ENCODE measurements around the gene CREB5. TPM values are rescaled to one million over a fixed set of nuclear protein-coding genes. Genes with fewer than 3 reads are reported as not detected.

Gene CREB5
- polyA plus RNA-seq, 1 donor from 2014 or later = 3.7 TPM

DNA sequence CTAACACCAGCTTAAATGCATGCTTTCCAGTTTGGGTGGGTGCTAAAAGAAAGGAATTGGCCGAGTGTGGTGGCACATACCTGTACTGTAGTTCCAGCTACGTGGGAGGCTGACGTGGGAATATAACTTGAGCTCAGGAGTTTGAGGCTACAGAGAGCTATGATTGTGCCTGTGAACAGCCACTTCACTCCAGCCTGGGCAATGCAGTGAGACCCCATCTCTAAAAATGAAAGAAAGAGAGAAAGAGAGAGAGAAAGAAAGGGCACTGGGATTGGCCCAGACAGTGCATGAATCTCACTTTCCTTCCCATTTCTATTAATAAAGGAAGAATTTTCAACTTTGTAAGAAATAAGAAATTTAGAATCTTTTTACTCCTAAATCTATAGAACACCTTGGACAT is 265.4 kb downstream of the CREB5 start:
- no peaks in the 10 kb centered on the region for H3K79me2 ChIP-seq (replicated peaks; ENCODE audit: insufficient read depth, low read length)
- no peak overlapping the region for H3K4me3 ChIP-seq (ENCODE audit: low read length)
- no peaks in the 10 kb centered on the region for H3K36me3 ChIP-seq (ENCODE audit: insufficient read depth, low read length)
- H3K27ac ChIP-seq (ENCODE audit: low read length) = no peak overlapping the region
- no peaks in the 10 kb centered on the region for H3K9me2 ChIP-seq (ENCODE audit: insufficient read depth, low read length)
- no peaks in the 10 kb centered on the region for H3F3A ChIP-seq (ENCODE audit: insufficient read depth, low read length, poor library complexity, severe bottlenecking)
- TF ChIP-seq, protein P1, sequence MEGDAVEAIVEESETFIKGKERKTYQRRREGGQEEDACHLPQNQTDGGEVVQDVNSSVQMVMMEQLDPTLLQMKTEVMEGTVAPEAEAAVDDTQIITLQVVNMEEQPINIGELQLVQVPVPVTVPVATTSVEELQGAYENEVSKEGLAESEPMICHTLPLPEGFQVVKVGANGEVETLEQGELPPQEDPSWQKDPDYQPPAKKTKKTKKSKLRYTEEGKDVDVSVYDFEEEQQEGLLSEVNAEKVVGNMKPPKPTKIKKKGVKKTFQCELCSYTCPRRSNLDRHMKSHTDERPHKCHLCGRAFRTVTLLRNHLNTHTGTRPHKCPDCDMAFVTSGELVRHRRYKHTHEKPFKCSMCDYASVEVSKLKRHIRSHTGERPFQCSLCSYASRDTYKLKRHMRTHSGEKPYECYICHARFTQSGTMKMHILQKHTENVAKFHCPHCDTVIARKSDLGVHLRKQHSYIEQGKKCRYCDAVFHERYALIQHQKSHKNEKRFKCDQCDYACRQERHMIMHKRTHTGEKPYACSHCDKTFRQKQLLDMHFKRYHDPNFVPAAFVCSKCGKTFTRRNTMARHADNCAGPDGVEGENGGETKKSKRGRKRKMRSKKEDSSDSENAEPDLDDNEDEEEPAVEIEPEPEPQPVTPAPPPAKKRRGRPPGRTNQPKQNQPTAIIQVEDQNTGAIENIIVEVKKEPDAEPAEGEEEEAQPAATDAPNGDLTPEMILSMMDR (IDR thresholded peaks at IDR 0.05; ENCODE audit: poor library complexity, severe bottlenecking) = no peak
- TF ChIP-seq TAF1 (IDR thresholded peaks at IDR 0.05; ENCODE audit: low read depth) = no peak
- no peak for TF ChIP-seq REST (IDR thresholded peaks at IDR 0.05; ENCODE audit: borderline replicate concordance)
- no peak for TF ChIP-seq EP300 (conservative IDR thresholded peaks at IDR 0.05; ENCODE audit: poor library complexity, severe bottlenecking)
- TF ChIP-seq SMC3 (conservative IDR thresholded peaks at IDR 0.05; ENCODE audit: poor library complexity) = no peak
- TF ChIP-seq MXI1 (conservative IDR thresholded peaks at IDR 0.05; ENCODE audit: poor library complexity, severe bottlenecking) = no peak
- no peak overlapping the region for H3K4me2 ChIP-seq (ENCODE audit: low read length)
- no peaks in the 10 kb centered on the region for H3K9me3 ChIP-seq (ENCODE audit: low read length)
- H4K20me1 ChIP-seq (ENCODE audit: insufficient read depth) = no peaks in the 10 kb centered on the region
- no peak overlapping the region for H2AFZ ChIP-seq (ENCODE audit: low read depth, low read length)
- no peak overlapping the region for H3K9ac ChIP-seq (ENCODE audit: low read length)
- H3K27me3 ChIP-seq (ENCODE audit: insufficient read depth, low read depth, low read length) = no peaks in the 10 kb centered on the region

DNA sequence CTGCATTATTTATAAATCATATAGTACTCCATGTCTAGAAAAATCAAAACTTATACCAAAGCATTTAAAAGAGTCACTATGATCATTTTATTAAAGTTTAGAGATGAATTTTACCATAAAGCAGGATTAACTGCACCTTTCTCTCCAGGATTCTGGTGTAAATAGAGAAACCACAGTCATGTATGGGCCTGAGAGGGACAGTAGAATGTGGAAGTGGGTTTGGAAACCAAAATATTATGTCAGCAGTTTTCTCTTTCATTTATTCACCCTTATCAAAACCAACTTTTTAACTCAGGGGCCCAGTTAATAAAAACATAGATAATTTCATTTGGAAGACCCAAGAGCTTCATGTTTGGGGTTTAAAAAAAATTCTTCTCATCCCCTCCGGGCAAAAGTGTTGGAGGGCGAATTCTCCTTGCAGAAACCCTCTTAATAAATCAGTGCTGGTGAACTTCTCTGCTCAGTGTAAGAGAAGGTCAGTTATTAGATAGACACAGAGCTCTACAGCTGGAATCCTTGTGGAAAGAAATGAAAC is 266.2 kb downstream of the CREB5 start:
- Histone ChIP-seq H3F3A (ENCODE audit: insufficient read depth, low read length, poor library complexity, severe bottlenecking) (no peaks in the 10 kb centered on the region), H3K27me3 (ENCODE audit: insufficient read depth, low read depth, low read length) (no peaks in the 10 kb centered on the region), H3K27ac (ENCODE audit: low read length) (no peak overlapping the region), H4K20me1 (ENCODE audit: insufficient read depth) (no peaks in the 10 kb centered on the region), H3K9me3 (ENCODE audit: low read length) (no peaks in the 10 kb centered on the region), H3K4me2 (ENCODE audit: low read length) (no peak overlapping the region), H3K4me3 (ENCODE audit: low read length) (no peak overlapping the region), H3K9me2 (ENCODE audit: insufficient read depth, low read length) (no peaks in the 10 kb centered on the region), H3K36me3 (ENCODE audit: insufficient read depth, low read length) (no peaks in the 10 kb centered on the region), H3K9ac (ENCODE audit: low read length) (no peak overlapping the region), H3K79me2 (replicated peaks; ENCODE audit: insufficient read depth, low read length) (no peaks in the 10 kb centered on the region), H2AFZ (ENCODE audit: low read depth, low read length) (no peak overlapping the region)
- TF ChIP-seq SMC3 (conservative IDR thresholded peaks at IDR 0.05; ENCODE audit: poor library complexity) (no peak), EZH2 (IDR thresholded peaks at IDR 0.05; ENCODE audit: borderline replicate concordance, insufficient read depth, low read length, poor library complexity, severe bottlenecking) (no peak), EP300 (conservative IDR thresholded peaks at IDR 0.05; ENCODE audit: poor library complexity, severe bottlenecking) (no peak), REST (IDR thresholded peaks at IDR 0.05; ENCODE audit: borderline replicate concordance) (no peak), RAD21 (conservative IDR thresholded peaks at IDR 0.05) (no peak), TAF1 (IDR thresholded peaks at IDR 0.05; ENCODE audit: low read depth) (no peak), POLR2AphosphoS5 (IDR thresholded peaks at IDR 0.05) (no peak), MXI1 (conservative IDR thresholded peaks at IDR 0.05; ENCODE audit: poor library complexity, severe bottlenecking) (no peak)
- TF ChIP-seq, protein P1 (IDR thresholded peaks at IDR 0.05; ENCODE audit: poor library complexity, severe bottlenecking) = no peak
